Astrocyte of the cerebellum (primary cell): Measurements from ENCODE around the gene ORC2.
"Not testable (repeated sequence)": the region's sequence is repeated elsewhere in the genome, so short reads cannot be mapped to it uniquely, and the experiment has no call there.

Experiments used
- DNase-seq: peaks from one replicate; pipeline ENCODE4 v3.0.0-alpha.2; 2011; ENCODE audit warnings: low read depth
- H3K4me3 ChIP-seq: 2 replicates; pipeline ENCODE4 v1.5.1; 2011; ENCODE audit warnings: mild to moderate bottlenecking, low read depth, low read length, moderate library complexity
- in situ Hi-C: cut with HindIII; loops from 2 replicates; pipeline ENCODE4 v1.10.0; 2017; ENCODE audit warnings: low sequenced_read_pairs
- TF ChIP-seq, protein P1 (sequence below): IDR thresholded peaks from 2 replicates; pipeline ENCODE4 v1.5.1; 2012; ENCODE audit warnings: low read length, low read depth, moderate library complexity, mild to moderate bottlenecking; ENCODE audit errors: missing control alignments

Gene ORC2

DNA sequence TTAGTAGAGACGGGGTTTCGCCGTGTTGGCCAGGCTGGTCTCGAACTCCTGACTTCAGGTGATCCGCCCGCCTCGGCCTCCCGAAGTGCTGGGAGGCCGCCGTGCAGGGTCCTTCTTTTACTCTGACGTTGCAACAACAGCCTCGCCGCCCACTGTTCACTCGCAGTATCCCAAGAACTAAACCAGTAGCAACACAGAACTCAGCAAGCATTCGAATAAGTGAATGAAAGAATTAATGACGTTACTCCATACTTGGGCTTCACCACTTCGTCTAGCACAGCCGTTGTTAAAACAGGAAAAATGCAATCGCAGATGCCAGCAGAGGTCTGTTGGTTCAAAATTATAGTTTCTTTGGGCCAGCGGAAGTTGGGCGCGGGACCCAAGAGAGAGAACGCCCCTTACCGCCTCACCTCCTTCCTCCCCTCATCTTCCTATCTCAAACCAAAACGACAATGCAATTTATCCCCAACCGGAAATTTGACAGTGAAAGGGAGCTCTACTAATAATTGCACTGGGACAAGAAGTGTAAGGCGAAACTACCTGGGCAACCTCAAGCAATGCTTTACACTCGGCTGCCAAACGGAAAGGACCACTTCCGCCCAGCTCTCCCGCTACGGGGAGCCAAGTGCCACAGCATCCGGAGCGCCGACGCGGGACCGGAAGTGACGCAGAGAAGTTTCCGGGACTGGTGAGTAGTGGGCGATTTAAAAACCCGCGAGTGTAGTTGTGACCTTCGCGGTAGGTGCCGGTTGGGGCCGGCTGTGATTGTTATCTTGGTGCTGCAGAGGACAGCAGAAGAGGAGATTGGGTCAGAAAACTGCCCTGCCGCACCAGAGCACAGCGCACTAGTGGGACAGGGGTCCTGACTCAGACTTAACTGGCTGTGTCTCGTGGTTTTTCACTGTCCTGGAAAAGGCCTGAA lies 74.5 kb downstream of the ORC2 start, which contains the start of the genes NIF3L1 and PPIL3:
NIF3L1 (plus strand) TSS at position 668 of the 922 bp plus-strand sequence. CDS start 2,573 bp downstream, outside the sequence.
PPIL3 (minus strand) TSS at position 374 of the 922 bp plus-strand sequence. CDS start 1,462 bp downstream, outside the sequence.
- peak; percentile 96 for DNase-seq
- TF ChIP-seq, protein P1, sequence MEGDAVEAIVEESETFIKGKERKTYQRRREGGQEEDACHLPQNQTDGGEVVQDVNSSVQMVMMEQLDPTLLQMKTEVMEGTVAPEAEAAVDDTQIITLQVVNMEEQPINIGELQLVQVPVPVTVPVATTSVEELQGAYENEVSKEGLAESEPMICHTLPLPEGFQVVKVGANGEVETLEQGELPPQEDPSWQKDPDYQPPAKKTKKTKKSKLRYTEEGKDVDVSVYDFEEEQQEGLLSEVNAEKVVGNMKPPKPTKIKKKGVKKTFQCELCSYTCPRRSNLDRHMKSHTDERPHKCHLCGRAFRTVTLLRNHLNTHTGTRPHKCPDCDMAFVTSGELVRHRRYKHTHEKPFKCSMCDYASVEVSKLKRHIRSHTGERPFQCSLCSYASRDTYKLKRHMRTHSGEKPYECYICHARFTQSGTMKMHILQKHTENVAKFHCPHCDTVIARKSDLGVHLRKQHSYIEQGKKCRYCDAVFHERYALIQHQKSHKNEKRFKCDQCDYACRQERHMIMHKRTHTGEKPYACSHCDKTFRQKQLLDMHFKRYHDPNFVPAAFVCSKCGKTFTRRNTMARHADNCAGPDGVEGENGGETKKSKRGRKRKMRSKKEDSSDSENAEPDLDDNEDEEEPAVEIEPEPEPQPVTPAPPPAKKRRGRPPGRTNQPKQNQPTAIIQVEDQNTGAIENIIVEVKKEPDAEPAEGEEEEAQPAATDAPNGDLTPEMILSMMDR = no peak
- in situ Hi-C loops = no loop called here
- H3K4me3 ChIP-seq = peak within 1 kb of the TSS; percentile 86

DNA sequence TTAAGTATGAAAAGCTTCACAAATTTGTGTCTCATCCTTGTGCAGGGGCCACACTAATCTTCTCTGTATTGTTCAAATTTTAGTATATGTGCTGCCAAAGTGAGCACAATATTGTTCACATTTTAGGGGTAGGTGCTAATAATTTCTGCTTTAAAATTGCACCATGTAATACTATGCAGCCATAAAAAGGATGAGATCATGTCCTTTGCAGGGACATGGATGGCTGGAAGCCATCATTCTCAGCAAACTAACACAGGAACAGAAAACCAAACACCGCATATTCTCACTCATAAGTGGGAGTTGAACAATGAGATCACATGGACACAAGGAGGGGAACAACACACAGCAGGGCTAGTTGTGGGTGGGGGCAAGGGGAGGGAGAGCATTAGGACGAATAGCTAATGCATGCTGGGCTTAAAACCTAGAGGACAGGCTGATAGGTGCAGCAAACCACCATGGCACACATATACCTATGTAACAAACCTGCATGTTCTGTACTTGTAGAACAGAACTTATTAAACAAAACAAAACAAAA lies 81.7 kb downstream of the ORC2 start:
- DNase-seq, H3K4me3 ChIP-seq, in situ Hi-C loops: not testable (repeated sequence)

DNA sequence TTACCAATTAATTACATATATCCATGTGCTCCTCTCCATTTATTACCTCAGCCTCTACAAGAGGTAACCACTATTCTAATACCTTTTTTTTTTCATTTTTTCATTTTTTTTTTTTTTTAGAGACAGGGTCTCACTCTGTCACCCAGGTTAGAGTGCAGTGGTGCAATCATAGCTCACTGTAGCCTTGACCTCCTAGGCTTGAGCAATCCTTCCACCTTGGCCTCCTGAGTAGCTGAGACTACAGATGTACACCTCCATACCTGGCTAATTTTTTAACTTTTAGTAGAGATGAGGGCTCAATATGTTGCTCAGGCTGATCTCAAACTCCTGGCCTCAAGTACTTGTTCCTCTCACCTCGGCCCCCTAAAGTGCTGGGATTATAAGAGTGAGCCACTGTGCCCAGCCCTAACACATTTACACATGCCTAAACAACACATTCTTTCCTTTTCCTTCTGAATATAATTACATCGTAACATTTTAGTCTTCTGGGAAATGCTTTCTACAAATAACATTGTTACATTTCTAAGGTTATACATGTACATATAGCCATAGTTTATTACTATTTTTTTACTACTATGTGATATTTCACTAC lies 85.1 kb downstream of the ORC2 start:
- no peak for DNase-seq
- in situ Hi-C loops = no loop called here
- TF ChIP-seq, protein P1 = no peak
- H3K4me3 ChIP-seq = no peak overlapping the region

DNA sequence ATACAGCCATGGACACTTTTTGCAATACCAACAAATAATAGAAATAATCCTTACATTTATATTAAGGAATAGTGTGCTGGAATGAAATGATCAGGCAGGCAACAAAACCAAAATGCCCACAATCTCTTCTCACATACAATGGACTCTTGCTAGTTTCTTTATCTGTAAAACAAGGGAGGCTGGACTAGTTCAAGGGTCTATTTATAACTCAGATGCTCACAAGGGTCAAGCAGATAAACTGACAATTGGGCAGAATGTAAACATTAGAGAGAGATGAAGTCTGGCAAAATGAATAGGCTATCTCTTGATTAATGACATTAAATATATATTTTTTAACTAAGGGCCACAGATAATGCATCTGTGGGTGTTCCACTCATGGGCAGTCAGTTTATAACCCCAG lies 86.0 kb downstream of the ORC2 start:
- no peak overlapping the region for H3K4me3 ChIP-seq
- TF ChIP-seq, protein P1 = no peak
- in situ Hi-C loops = no loop called here
- no peak for DNase-seq

DNA sequence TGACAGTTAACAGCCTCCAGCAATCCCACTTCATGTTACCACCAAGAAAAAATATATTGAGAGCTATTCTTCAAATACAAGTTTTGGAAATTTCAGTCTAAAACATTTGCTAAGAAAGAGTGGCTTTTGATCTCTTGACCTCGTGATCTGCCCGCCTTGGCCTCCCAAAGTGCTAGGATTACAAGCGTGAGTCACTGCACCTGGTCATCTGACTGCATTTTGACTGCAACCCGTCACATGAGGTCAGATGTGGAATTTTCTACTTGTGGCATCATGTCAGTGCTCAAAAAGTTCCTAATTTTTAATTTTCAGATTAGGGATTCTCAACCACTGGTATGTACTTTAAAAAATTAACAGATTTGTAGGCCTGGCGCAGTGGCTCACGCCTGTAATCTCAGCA lies 89.9 kb downstream of the ORC2 start:
- H3K4me3 ChIP-seq = no peak overlapping the region
- TF ChIP-seq, protein P1 = no peak
- DNase-seq = no peak
- in situ Hi-C loops = no loop called here

DNA sequence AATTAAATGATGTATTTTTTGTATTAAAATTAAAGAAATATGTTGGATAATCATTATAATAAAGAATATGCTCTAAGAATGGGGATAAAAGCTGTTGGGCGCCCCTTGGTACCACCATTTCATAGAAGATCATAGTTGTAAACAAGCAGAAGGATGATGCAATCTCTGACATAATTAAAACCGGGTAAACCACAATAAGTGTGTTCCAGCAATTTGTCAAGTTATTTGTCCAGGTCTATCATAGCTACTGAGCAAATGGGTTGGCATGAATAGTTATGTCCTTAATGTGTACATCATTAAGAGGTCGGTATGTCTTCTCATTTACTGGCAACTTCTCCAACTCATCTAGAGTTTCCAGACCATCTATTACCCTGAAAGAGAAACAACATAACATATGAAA lies 92.3 kb downstream of the ORC2 start:
- H3K4me3 ChIP-seq = no peak overlapping the region
- TF ChIP-seq, protein P1 = no peak
- no peak for DNase-seq
- in situ Hi-C loops = no loop called here
